AG04449 (cell line): ENCODE measurements around the gene ATAD1.

Experiments used
- CTCF ChIA-PET: fragments of 350-600 bp; formaldehyde crosslinking; extraction: SDS; loops from one replicate; lab custom pipeline; 2021; ENCODE audit warnings: antibody characterized with exemption; lab: Yijun Ruan, JAX
- POLR2A ChIA-PET: fragments of 400-600, 350-600 bp; formaldehyde crosslinking; extraction: SDS; loops from one replicate; lab custom pipeline; 2020; ENCODE audit warnings: antibody characterized with exemption, inconsistent platforms; lab: Yijun Ruan, JAX
- DNase-seq: peaks from one replicate; pipeline ENCODE4 v3.0.0-alpha.2; 2010; ENCODE audit warnings: low read depth, low spot score
- H3K4me3 ChIP-seq: 2 replicates; pipeline ENCODE4 v1.5.1; 2011; ENCODE audit warnings: low read depth, mild to moderate bottlenecking, control low read depth, low read length
- CTCF ChIP-seq: IDR thresholded peaks from one replicate; pipeline ENCODE4 v1.5.1; 2011; ENCODE audit warnings: mild to moderate bottlenecking, moderate library complexity, low read length, control low read depth, inconsistent platforms; ENCODE audit not compliant: insufficient read depth; ENCODE audit errors: missing control alignments

The ATAD1 gene

GRCh38 chr10:87733081-87733480, 84.9 kb downstream of the ATAD1 start:
- CTCF ChIA-PET: interaction anchor here (1.0 to 7.5 kb wide), 7 partner anchors 11 to 200 kb away, joined by 3 to 64 read pairs (median 3); partner anchors contain the start of gene PAPSS2
- POLR2A ChIA-PET: no interaction called here
- TF ChIP-seq CTCF: no peak
- no peak overlapping the region for H3K4me3 ChIP-seq
- DNase-seq: no peak

DNA sequence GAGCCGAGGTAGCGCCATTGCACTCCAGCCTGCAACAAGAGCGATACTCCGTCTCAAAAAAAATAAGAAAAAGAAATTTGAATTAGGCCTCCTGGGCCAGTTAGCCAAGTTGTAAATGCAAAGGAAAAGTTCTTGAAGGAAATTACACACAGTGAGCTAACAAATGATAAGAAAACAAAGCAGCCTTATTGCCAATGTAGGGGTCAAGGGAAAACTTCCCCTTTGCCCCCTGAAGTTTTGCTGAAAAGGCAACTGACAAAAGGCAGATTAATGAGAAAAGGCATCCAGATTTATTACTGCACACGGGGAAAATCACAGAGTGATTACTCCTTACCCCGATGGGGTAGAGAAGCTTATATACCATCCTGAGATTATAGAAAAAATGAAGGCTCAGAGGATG, 88.1 kb downstream of the ATAD1 start:
- H3K4me3 ChIP-seq: no peak overlapping the region
- ChIA-PET CTCF (interaction anchor here (0.9 to 7.5 kb wide), 3 partner anchors 8 to 197 kb away, joined by 3 to 64 read pairs (median 3); partner anchors contain the start of gene PAPSS2), POLR2A (no interaction called here)
- no peak for TF ChIP-seq CTCF
- DNase-seq: no peak

DNA sequence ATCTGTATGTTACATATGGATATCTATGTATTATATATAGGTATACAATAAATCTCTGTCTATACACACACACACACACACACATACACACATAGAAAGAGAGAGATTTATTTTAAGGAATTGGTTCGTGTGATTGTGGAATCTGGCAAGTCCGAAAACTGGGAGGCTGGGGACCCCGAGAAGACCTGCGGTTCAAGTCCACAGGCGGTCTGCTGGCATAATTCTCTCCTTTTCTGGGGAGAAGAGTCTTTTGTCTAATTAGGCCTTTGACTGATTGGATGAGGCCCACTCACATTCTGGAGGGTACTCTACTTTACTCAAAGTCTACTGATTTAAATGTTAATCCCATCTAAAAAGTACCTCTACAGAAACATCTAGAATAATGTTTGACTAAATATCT, 93.2 kb downstream of the ATAD1 start:
- POLR2A ChIA-PET: no interaction called here
- TF ChIP-seq CTCF: no peak
- DNase-seq: no peak
- H3K4me3 ChIP-seq: no peak overlapping the region
- CTCF ChIA-PET: interaction anchor here (1.2 kb wide), 1 partner anchor 40 kb away, joined by 3 read pairs; no protein-coding TSS in a partner anchor

DNA sequence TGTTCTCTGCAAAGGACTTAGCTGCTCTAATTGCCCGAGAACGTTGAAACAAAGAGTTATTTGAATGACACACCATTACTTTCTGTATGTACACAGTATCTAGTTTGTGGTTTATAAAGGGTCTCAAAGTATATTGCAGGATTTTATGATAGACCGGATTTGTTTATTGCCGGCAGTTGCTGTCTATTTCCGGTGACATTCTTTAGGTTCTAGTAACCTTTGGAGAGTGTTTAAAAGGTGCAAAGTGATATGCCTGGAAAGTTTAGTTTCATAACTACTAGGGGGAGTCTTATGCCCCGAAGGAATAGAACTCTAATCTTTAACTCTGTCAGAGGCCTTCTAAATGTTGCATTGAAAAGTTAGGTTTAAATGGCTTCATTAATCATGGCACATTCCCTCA, 94.5 kb downstream of the ATAD1 start:
- H3K4me3 ChIP-seq: no peak overlapping the region
- DNase-seq: no peak
- ChIA-PET POLR2A (no interaction called here), CTCF (no interaction called here)
- TF ChIP-seq CTCF: no peak

DNA sequence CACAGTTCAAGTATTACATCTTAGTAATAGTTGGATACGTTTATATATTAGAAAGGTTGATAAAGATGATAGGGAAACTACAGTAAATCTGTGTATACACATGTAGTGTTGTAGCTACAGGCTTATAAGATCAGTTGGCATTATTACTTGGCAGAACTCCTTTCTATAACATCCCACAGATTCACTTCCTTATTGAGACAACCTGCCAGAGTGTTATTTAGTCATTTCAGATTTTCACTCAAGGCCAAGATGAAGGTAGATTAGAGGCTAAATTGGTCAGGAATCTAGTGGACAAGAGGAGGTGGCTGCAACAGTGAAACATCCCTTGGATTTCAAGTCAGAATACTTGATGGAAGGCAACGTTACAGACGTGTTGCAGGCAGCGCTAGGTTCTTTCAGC, 95.3 kb downstream of the ATAD1 start:
- TF ChIP-seq CTCF: no peak
- POLR2A ChIA-PET: no interaction called here
- H3K4me3 ChIP-seq: no peak overlapping the region
- CTCF ChIA-PET: no interaction called here
- DNase-seq: no peak

- no peak for TF ChIP-seq CTCF
- ChIA-PET POLR2A (no interaction called here), CTCF (interaction anchor here (1.0 to 2.4 kb wide), 3 partner anchors 8 to 62 kb away, joined by 3 to 10 read pairs (median 3); partner anchors contain the start of gene PAPSS2)
- H3K4me3 ChIP-seq: no peak overlapping the region
- no peak for DNase-seq
These were observed 96.2 kb downstream of the ATAD1 start for GRCh38 chr10:87721781-87722180.
